Measurements from ENCODE around the gene HES7. TPM values are rescaled to one million over a fixed set of nuclear protein-coding genes. Genes with fewer than 3 reads are reported as not detected.

Gene HES7
- total RNA-seq, 1 donor from 2014 or later: 0.55 TPM

DNA sequence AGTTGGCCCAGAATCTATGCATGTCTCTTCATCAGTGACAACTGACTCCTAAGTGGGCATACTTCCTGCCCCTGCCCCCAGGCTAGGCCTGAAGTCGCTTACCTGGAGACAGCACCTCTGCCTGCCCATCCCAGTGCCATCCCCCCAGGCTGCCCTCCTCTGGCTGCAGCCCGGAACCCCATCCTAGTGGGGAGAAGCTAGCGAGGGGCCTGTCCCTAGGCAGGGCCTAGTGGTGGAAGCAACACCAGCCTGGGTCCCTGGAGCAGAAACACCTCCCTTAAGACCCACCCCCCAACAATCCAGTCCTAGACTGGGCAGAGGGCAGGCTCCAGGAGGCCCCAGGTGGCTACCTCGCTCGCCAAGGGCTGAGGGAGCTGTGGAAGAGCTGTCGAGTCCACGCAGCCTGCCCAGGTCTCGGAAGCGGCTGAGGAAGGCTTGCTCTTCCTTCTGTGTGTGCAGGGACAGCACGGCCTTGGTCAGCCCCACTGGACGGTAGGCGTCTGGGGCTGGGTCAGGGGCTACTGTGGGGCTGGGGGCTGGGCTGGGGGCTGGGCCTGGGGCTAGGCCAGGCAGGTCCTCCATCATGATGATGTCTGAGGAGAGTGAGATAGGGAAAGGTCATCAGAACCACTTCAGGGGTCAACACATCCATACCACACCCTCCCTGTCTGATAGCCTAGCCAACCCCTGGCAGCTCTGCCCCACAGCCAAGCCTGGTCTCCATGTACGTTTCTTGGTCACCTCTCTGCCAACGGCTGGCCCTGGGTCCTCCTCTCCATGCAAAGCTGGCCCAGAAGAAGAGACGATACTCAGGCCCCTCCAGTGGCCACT is 20.7 kb upstream of the HES7 start:
- intact Hi-C loops (cut with micrococcal nuclease): no loop called here

DNA sequence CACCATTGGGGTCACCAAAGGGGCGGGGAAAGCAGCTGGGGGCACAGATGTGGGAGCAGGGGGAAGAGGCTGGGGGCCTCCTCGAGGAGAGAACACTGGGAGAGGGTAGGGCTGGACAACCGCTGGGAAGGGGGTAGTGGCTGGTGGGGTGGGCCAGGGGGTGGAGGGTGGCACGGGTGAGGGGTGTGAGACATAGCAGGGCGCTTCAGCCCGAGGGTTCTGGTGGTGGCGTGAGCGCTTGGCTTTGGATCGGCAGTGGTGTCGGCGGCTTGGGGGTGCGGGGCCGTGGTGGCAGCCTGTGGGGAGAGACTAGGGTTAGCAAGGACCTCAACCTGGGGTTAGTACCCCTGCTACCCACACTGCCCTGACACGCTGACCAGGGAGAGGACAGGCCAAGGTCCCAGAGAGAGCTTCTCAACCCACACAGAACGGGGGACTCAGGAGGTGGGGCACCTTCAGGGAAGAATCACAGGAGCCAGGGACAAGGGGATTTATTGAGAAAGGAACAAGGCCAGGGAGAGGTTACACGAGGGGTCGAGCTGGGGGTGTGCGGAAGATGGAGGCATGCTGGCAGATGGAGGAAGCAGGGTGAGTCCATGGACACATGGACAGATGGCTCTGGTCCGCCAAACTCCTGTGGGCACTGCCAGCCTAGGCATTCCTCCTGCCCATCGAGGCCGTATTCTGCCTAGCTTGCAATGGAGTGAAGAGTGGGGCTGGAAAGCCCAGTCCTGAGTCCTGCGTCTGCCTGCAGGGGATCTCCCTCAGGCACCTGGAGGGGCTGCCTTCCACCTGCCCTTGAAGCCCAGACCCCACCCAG is 19.9 kb upstream of the HES7 start:
- intact Hi-C loops (cut with micrococcal nuclease): no loop called here

DNA sequence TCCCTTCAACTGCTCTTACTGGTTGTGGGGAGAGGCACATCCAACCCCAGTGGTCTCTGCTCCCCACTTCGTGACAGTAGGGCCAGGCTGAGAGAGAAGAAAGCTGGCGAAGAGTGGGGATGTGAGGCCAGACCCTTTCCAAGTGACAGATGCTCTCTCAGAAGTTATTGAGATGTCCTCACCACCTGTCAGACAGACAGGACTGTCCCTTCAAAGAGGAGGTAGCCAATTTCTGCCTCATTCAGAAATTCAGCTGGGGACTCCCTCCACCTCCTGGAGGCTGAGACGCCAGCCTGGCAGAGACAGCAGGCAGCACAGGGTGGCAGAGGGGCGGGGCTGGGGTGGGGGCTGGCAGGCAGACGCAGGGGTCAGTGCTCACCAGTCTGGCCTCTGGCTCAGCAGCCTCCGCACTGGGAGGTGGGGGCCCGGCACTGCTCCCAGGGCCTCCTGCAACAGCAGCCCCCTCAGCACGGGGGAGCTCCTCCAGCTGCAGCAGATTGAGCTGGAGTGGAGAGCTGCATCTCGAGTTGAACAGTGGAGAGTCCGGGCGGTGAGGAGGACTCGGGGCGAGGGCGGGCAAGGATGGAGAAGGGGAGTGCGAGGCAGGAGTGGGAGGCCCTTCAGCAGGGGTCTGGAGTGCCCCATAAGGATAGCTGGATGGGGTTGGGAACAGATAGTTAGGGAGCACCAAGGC is 19.1 kb upstream of the HES7 start:
- intact Hi-C loops (cut with micrococcal nuclease): no loop called here

DNA sequence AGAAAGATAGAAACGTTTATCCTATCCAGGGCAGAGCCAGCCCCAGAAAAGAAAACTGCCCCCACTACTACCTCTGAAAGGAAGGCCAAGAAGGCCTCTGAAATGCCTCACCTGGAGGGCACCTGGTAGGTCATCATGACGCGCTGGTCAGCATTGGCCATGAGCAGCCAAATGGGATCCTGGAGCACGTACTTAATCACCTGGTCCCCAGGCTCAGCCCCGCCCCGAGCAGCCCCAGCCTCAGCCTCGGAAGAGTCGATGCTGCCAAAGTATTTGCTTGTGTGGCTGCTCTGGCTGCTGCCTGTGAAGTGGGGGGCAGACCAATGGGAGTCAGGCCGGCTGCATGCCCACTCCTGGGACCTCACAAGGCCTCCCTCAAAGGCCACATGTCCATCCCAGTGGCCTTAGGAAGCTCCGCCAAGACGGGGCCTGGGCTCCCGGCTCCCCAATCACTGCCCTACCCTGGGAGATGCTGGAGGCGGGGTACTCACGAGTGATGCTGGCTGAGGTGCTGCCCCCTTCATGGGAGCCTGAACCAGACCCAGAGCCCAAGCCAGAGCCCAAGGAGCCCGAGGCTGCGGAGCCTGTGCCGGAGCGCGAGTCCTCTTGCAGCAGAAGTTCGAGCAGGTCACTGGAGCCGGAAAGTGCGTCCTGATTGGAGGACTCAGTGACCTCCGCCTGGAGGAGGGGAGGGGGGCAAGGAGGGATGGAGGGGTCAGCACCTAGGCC is 18.4 kb upstream of the HES7 start:
- intact Hi-C loops (cut with micrococcal nuclease): no loop called here

DNA sequence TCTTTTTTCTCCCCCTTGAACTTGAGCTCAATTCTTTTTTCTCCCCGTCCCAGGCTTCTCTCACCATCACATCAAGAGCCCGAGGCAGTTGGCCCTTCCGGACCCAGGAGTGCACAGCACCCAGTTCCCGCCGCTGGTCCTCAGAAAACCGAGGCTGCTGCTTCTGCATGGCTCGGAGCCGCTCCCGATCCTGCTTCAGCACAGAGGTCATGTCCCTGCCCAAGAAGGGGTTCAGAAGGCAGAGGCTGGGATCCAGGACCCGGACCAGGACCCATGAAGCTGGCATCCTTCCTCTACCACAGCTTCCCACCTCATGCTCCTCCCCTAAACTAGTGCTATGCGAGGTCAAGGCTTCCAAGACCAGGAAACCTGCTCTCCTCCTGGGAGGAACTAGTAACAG is 17.8 kb upstream of the HES7 start:
- intact Hi-C loops (cut with micrococcal nuclease): no loop called here

DNA sequence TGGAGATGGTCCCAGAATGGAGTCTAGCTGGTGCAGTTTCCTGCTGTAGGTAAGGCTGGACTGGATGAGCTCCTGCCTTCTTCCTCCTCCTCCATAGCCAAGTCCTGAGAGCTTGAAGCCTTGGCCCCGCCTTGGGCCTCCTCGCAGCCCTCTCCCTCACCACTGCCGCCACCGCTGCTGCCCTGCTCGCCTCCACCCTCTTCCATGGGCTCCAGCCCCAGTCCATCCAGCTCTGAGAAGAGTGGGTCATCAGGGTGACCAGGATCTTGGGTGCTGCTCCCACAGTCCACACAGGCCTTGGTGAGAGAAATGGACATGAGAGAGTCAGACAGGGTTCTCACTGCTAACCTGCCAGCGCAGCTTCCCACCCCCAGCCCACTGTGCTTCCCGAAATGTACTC is 17.1 kb upstream of the HES7 start:
- intact Hi-C loops (cut with micrococcal nuclease): no loop called here

DNA sequence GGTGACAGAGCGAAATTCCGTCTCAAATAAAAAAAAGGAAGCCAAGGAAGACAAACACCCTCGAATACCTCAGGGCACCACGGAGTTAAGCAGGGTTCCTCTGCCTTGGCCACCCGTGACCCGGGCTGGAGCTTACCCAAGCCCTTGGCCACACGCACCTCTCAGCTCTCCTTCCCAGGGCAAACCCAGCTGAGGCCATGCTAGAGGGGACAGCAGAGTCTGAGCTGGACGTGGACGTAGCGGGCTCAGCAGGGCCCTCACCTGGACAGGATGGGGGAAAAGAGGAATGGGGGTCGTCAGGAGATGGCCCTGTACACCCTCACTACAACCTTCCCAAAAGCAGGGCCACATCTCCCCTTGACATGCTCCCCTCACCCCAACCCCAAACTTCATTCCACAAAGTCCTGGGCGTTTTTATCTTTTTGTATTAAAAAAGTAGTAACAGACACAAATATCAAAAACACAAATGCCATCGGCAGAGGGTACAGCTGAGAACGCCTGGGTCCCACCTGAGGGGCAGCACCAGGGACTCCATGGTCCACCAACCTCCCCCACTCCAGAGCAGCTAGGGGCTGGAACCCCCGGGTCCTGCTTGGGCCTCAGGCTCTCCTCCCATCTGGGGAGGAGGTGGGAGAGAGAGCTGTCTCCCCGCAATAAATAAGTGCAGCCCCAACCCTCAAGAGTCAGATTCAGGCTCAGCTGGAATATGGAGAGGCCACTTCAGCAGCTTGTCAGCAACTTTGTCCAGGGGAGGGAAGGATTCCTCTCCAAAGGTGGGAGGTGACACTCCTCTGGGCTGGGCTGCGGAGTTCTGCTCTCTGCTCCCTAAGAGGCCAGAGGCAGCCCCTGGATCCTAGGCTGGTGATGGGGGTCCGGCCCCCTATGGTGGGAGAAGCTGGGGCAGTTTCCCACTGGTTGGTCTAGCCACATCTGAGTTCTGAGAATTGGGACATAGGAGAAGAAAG is 16.4 kb upstream of the HES7 start:
- intact Hi-C loops (cut with micrococcal nuclease): no loop called here

DNA sequence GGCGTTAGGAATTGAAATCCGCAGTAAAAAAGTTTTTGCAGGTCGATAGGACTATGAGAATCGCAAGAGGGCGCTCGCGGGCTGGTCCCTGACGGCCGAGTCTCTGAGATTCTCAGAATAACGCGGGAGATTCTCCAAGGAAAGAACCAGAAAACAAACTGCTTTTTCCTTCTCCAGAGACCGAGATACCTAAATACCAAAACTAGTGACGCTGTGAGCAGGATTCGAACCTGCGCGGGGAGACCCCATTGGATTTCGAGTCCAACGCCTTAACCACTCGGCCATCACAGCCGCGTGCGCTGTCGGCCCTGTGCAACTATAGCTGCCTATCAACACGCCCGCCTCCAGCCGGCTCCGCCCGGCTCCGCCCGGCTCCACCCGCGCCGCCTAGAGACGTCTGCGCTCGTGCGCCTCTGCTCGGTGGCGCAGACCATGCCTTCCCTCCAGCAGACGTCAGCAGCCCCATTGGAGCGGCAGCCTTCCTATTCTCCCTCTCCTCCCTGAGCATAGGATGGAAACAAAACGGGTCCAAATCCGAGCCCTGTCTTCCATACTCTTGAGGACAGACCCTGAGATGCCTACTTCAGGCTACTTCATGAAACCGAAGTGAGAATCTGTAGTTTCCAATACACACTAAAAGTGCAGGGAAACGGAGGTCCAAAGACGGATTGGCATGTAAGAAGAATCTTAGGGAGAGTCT is 14.9 kb upstream of the HES7 start:
- intact Hi-C loops (cut with micrococcal nuclease): loop anchor here (1.0 to 2.0 kb wide), 10 partner anchors 12 to 161 kb away; partner anchors contain the start of gene SLC25A35

DNA sequence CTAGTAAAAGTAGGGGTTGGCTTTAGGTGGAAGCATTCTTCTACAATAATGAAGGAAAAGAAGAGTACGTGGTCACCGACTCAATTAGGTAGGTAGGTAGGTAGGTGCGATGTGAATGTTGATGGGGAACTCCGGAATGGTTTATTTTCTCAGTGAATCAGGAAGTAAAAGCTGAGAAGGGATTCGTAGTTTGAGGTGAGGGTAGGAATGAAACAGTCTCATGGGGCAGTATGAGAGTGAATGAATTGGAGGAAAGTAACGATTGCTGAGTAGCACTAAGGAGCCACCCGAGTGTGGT is 14.4 kb upstream of the HES7 start:
- intact Hi-C loops (cut with micrococcal nuclease): loop anchor here (1.0 to 2.0 kb wide), 6 partner anchors 13 to 162 kb away; partner anchors contain the start of gene SLC25A35

DNA sequence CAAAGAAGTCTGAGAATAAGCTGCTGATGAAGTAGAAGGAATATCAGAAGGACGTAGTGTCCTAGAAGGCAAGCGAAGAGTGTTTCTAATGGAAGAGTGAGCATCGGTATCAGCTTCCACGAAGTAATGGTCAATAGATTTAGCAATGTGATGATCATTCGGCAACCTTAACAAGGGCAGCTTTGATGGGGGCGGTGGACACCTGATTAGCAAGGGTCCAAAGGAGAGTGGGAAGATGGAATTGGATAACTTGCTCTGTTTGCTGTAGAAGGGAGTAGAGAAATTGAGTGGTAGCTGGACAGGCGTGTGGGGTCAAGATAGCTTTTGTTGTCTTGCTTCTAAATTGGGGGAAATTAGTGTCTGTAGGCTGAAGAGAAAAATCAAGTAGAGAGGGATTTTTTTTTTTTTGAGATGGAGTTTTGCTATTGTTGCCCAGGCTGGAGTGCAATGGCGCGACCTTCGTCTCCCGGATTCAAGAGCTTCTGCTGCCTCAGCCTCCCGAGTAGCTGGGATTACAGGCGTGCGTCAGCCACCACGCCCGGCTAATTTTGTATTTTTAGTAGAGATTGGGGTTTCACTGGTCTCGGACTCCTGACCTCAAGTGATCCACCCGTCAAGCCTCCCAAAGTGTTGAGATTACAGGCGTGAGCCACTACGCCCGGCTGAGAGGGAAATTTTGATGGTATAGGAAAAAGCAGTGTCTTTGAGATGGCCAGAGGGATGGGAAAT is 13.9 kb upstream of the HES7 start:
- intact Hi-C loops (cut with micrococcal nuclease): loop anchor here (1.0 to 2.0 kb wide), 6 partner anchors 13 to 162 kb away; partner anchors contain the start of gene SLC25A35

DNA sequence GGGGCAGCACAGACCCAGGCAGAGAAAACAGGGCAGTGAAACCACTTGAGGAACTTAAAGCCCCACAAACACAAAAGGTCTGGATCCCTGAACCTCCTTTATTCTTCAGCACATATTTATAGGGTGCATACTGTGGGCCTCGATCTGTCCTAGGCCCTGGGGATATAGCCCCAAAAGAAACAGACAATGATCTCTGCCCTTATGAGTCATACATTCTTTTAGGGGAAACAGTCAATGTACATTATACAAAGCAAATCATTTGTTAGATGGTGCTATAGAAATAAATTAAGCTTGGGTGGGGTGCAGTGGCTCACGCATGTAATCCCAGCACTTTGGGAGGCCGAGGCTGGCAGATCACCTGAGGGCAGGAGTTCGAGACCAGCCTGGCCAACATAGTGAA is 10.0 kb upstream of the HES7 start:
- intact Hi-C loops (cut with micrococcal nuclease): no loop called here

DNA sequence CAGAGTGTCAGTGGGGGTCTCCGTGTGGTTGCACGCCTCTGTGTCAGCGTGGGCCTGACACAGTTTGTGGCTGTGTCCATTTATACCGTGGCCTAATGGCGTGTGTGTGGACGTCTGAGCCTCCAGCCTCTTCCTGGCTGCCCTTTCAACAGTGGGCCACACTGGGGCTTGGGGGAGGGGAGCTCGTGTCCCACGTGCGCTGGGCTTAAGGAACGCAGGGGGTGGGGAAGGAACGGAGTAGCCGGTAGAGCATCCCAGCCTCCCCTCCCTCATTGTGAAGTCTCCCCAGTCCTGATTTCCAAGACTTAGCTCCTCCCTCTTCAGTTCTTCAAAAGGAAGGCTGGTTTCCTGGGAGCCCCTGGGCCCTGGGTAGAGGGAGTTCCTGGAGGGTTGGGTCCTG is 9.5 kb upstream of the HES7 start:
- intact Hi-C loops (cut with micrococcal nuclease): no loop called here

DNA sequence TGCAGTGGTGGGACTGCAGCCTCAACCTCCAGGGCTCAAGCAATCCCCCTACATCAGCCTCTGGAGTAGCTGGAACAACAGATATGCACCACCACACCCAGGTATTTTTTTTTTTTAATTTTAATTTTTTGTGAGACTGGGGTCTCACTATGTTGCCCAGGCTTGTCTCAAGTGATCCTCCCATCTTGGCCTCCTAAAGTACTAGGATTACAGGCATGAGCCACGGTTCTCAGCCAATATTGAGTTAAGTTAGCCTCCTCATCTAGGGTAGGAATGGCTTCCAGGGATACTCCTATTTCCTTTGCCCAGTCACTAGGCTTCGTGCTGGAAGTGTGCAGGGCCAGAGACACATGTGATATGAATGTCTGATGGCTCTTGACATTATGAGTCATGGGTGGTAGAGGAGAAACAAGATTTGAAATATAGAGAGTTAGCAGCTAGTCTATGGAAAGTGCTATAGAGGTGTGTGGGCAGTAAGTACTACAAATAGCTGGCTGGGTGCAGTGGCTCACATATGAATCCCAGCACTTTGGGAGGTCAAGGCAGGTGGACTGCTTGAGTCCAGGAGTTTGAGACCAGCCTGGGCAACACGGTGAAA is 8.0 kb upstream of the HES7 start:
- intact Hi-C loops (cut with micrococcal nuclease): no loop called here

DNA sequence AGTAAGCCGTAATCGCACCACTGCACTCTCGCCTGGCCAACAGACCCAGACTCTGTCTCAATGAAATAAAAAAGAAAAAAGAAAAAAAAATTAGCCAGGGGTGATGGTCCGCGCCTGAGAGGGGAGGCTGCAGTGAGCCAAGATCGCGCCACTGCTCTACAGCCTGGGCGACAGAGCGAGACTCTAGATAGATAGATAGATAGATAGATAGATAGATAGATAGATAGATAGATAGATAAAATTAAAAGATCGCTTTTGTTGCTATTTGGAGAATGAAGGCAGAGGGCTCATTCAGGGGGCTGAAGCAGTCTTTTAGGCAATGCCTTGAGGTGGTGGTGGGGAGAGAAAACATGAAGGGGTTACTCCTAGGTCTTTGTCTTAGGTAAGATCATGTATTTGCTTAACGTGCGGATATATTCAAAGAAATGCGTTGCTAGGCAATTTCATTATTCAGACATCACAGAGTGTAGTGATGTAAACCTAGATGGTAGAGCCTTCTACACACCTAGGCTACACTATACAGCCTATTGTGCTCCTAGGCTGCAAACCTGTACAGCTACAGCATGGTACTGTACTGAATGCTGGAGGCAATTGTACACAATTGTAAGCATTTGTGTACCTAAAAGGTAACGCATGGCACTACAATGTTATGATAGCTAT is 4.3 kb upstream of the HES7 start:
- intact Hi-C loops (cut with micrococcal nuclease): loop anchor here (10.0 kb wide), 3 partner anchors 243 to 443 kb away; partner anchors contain the start of genes CHD3, KDM6B, TP53 and WRAP53

DNA sequence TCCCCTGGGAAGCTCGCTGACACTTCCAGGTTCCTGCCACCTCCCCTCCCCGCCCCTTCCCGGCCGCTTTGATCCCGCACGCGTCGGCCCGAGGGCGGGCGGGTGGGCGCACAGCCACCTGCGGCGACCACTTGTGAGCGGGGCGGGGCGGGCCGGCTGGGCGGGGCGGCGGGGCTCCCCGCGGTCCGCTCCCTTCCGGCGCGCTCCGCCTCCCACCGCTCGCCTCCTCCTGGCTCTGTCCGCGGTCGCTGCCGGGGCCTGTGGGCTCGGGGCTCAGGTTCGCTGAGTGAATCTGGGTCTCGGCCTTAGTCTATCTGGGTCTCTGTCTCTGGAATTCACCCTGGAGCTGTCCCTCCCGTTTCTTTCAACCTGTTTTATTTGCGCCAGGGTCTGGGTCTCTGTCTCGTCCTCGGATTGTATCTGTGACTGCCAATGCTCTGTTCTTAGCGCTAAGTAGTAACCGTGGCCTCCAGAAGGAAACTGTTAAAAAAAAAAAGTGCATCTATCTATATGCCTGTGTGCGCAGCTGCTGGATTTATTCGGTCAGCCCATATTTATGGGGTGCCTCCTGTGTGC is 2.7 kb upstream of the HES7 start:
- intact Hi-C loops (cut with micrococcal nuclease): loop anchor here (10.0 kb wide), 3 partner anchors 242 to 442 kb away; partner anchors contain the start of genes CHD3, KDM6B, TP53 and WRAP53

DNA sequence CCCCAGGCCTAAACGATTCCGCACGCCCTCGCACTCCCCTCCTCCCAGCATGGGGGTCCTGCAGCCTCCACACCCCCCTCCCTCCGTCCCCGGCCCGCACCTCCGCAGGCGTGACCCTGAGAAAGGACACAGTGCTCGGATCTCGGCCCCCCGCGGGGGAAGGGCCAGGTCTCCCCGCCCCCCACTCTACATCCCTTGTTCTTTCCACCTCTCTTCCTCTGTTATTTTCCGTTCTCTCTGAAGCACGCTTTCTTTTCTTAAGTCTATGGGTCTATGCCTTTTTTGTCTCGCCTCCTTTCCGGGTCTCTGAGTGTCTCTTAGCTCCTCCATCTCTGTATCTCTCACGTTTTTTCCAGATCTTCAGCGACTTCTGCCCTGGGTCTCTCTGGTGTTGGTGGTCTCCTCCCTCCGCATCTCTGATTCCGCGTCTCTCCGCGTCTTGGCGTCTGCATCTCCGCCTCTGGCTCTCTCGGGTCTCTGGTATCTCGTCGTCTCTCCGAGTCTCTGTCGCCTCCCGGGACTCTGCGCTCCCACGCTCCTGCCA is 2.1 kb upstream of the HES7 start:
- intact Hi-C loops (cut with micrococcal nuclease): loop anchor here (1.0 to 10.0 kb wide), 5 partner anchors 12 to 441 kb away; partner anchors contain the start of genes CHD3, KDM6B, TP53 and WRAP53
